NB4 (cell line): Measurements from ENCODE around the gene SKIC2.
A peak's percentile ranks its signal among the peaks of the same experiment; 100 is the strongest.

Source experiments
- DNase-seq: peaks from one replicate; pipeline ENCODE4 v3.0.0; 2010; ENCODE audit warnings: low read depth
- H3K4me3 ChIP-seq: one replicate; pipeline ENCODE4 v1.5.1; 2011; ENCODE audit warnings: mild to moderate bottlenecking, low read depth, low read length, moderate library complexity
- CTCF ChIP-seq: IDR thresholded peaks from one replicate; pipeline ENCODE4 v1.5.1; 2012; ENCODE audit warnings: low read depth, low read length
- MAX ChIP-seq: IDR thresholded peaks from 2 replicates; pipeline ENCODE4 v1.6.1; 2011; ENCODE audit warnings: low read depth, low read length
- MYC ChIP-seq: IDR thresholded peaks from 2 replicates; pipeline ENCODE4 v1.6.1; 2011; ENCODE audit warnings: low read depth, low read length
- POLR2A ChIP-seq: IDR thresholded peaks from 2 replicates; pipeline ENCODE4 v1.6.1; 2011; ENCODE audit warnings: mild to moderate bottlenecking; ENCODE audit not compliant: insufficient read length; ENCODE audit errors: extremely low read depth

SKIC2 gene

GRCh38 chr6:31954511-31954910 lies 4.5 kb upstream of the SKIC2 start:
- TF ChIP-seq POLR2A (no peak), MYC (no peak)
- no peak overlapping the region for H3K4me3 ChIP-seq
- no peak for DNase-seq

GRCh38 chr6:31956796-31957195 lies 2.2 kb upstream of the SKIC2 start:
- TF ChIP-seq POLR2A (no peak), CTCF (no peak), MAX (no peak), MYC (no peak)
- no peak overlapping the region for H3K4me3 ChIP-seq
- no peak for DNase-seq

- TF ChIP-seq CTCF (no peak), MYC (no peak), POLR2A (no peak), MAX (no peak)
- DNase-seq, result no peak
- H3K4me3 ChIP-seq, result peak overlapping the region; percentile 90
These were observed 599 bp upstream of the SKIC2 start for GRCh38 chr6:31958412-31958740.

- DNase-seq, result no peak
- H3K4me3 ChIP-seq, result no peak overlapping the region
- no peak for TF ChIP-seq CTCF
- TF ChIP-seq MAX, result no peak
- TF ChIP-seq MYC, result no peak
- no peak for TF ChIP-seq POLR2A
These were observed 2.6 kb downstream of the SKIC2 start for GRCh38 chr6:31961616-31962015.

GRCh38 chr6:31963921-31964320 lies 4.9 kb downstream of the SKIC2 start:
- DNase-seq, result no peak
- H3K4me3 ChIP-seq, result no peak overlapping the region
- TF ChIP-seq POLR2A (no peak), CTCF (no peak), MYC (no peak), MAX (no peak)

- no peak for DNase-seq
- no peak for TF ChIP-seq MAX
- no peak for TF ChIP-seq POLR2A
- no peak for TF ChIP-seq MYC
- no peak for TF ChIP-seq CTCF
- H3K4me3 ChIP-seq, result no peak overlapping the region
These were observed 6.7 kb downstream of the SKIC2 start for GRCh38 chr6:31965700-31966099.
